NCI-H1417 (cell line): Measurements from ENCODE around the gene SLC44A3.

Experiments used
- DNase-seq, 3 experiments: peaks; one replicate each; lab custom pipeline; 2025; lab: John Stamatoyannopoulos, UW

SLC44A3 gene

DNA sequence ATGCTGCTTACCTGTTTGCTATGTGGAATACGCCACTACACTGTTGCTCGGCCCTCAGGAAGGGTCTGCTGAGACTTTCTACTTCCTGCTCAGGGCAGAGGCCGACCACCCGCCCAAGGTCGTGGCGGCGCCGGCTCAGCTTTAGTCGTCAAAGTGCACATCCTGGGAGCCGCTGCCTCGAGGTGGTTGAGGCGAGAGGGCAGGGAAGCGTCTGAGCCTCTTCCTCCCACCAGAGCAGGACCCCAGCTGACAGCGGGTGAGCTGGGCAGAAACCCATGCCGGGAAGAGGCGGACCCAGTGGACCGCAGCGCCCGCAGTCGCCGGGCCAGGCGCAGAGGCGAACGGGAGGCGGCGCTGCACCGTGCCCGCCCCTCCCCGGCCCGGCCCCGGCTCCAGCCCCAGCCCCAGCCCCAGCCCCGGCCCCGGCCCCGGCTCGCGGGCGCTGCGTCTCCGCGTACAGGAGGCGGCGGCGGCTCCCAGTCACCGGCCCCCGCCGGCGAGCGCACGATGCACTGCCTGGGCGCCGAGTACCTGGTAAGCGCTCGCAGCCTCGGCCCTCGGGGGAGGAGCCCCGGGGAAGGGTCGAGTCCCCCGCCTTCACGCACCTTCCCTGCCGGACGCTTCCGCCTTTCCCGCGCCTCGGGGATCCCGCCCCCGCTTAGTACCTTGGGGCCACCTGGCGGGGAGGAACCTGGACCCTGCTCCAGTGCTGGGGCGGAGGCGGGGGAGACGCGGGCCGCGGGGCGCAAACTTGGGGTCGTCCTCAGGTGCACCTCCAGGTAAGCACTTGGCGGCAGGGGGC, at the start of gene SLC44A3:
Gene SLC44A3, plus strand, starts transcription at position 413 of the 802 bp plus-strand sequence. Its CDS starts 95 bp downstream, at position 508.
- peak; percentile 47 to 68 (median 68) for DNase-seq

DNA sequence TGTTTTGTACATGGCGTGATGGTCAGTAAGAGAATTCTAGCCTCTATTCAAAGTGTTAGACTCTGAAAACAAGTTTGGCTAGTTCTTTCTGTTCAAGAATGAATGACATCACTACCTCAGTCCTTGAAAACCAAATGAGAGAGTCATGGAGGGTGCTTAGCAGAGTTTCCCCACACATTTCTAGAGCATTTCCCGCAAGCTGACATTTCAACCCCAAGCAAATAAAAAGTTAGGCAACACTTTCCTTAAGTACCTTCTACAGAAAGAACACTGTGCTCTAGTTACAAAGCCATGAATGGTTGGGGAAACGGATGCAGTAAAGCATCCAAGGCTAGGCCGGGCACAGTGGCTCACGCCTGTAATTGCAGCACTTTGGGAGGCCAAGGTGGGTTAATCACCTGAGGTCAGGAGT, 47.9 kb upstream of the SLC44A3 start:
- DNase-seq = no peak

GRCh38 chr1:94772845-94773244, 47.3 kb upstream of the SLC44A3 start:
- no peak for DNase-seq

GRCh38 chr1:94773296-94773809, 46.8 kb upstream of the SLC44A3 start:
- no peak for DNase-seq

GRCh38 chr1:94773931-94774422, 46.2 kb upstream of the SLC44A3 start:
- DNase-seq = no peak

DNA sequence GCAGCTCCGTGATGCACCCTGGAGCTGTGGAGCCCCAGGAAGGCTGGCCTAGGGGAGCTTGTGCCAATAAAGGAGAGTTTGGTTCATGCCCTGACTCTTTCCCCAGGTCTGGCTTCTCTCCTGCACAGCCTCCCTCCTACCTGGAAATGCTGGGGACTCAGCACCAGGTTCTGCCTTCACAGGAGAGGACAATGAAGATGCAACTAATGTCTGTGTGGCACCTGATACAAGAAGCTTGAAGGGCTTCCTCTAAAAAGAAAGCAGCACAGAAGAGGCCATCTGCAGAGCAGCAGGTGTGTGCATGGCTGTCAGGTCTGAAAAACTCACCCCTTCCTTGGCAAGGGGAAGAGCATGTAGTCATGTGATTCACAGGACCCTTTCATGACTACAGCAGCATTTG, 43.7 kb upstream of the SLC44A3 start:
- DNase-seq = no peak

DNA sequence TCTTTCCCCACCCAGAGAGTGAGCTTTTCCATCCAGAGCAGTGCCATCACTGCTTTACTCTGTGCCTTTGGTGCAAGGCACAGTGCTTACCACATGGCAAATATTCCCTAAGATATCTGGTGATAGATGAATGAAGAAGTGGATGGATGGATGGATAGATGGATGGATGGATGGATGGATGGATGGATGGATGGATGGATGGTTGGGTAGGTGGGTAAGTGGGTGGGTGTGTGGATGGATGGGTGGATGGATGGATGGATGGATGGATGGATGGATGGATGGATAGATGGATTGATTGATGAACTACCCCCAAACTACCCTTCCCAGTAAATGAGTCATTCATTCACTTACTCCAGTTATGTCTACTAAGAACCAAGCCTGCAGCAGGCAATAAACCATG, 42.9 kb upstream of the SLC44A3 start:
- DNase-seq = no peak

GRCh38 chr1:94778808-94779207, 41.3 kb upstream of the SLC44A3 start:
- DNase-seq = no peak

DNA sequence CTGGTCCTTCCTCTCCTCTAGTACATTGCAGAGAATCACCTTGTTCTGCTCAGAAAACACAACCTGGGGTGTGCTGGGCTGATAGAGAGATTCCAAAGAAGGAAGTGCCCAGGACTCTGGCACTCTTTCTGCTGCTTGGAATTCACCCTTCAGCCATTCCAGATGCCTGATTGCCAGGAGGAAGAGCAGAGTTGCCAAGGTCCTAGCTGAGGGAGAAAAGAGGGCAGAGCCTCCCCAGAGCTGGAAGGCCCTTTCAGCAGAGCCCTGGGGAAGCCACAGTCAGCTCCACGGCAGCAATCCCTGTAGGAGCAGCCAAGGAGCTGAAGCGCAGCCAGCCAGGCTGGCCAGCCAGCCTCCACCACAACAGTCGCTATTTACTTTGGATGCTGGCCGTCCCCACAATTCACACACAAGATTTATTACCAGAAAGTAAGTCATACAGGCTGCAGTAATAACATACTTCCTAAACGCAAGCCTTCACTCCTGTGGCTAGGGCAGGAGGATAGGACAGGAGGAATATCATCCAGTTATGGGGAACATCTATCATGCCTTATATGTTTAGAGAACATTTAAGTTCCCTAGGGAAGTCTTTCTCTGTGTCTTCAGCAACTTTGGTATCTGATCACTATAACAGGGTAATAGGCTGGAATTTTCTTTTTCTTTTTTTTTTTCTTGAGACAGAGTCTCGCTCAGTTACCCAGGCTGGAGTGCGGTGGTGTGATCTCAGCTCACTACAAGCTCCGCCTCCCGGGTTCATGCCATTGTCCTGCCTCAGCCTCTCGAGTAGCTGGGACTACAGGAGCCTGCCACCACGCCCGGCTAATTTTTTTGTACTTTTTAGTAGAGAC, 36.6 kb upstream of the SLC44A3 start:
- DNase-seq = peak in 1 of 3 experiments; percentile 29

- DNase-seq = no peak
Observed at GRCh38 chr1:94784190-94784515, 36.0 kb upstream of the SLC44A3 start.

- no peak for DNase-seq
Observed at GRCh38 chr1:94787691-94788090, 32.5 kb upstream of the SLC44A3 start.

- no peak for DNase-seq
Observed at GRCh38 chr1:94790246-94790645, 29.9 kb upstream of the SLC44A3 start.

GRCh38 chr1:94790670-94791069, 29.5 kb upstream of the SLC44A3 start:
- no peak for DNase-seq

GRCh38 chr1:94792473-94793295, 27.5 kb upstream of the SLC44A3 start:
- no peak for DNase-seq

DNA sequence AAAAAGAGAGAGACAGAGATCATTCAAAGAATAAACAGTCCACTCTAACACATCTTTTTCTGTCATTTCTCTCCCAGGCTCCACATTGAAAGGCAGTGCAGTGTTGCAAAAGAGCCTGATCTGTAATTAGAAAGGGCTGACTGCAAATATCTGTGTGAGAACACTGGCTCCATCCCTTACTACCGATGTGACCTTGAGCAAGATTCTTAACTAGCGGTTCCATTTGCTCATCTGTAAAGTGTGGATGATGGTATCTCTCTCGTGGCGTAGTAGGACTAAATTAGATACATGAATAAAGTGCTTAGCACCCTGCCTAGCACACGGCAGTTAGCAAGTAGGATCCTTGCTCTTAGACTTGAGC, 26.9 kb upstream of the SLC44A3 start:
- DNase-seq = peak in 1 of 3 experiments; percentile 6

- no peak for DNase-seq
Observed at GRCh38 chr1:94795434-94795833, 24.7 kb upstream of the SLC44A3 start.

DNA sequence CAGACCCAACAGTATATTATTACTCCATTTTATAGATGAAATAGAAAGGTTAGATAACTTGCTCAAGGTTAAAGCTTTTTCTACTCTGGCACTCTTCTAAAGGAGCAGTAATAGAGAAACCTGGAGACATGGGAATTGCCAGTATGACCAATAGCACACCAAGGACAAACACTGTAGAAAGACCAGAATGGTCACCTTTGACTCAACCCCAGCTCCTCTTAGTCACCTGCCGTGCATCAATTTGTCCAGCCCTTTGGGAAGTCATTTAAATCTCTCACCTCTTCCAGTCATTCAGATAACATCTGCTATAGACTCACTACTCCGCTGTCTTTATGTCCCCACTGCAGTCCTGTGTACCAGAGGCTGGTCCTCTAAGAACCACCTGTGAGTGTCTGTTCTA, 23.9 kb upstream of the SLC44A3 start:
- DNase-seq = no peak

GRCh38 chr1:94797291-94797690, 22.9 kb upstream of the SLC44A3 start:
- no peak for DNase-seq

- DNase-seq = peak in 2 of 3 experiments; percentile 17 to 57
Observed at GRCh38 chr1:94798054-94798453, 22.1 kb upstream of the SLC44A3 start.

GRCh38 chr1:94798462-94798861, 21.7 kb upstream of the SLC44A3 start:
- no peak for DNase-seq

DNA sequence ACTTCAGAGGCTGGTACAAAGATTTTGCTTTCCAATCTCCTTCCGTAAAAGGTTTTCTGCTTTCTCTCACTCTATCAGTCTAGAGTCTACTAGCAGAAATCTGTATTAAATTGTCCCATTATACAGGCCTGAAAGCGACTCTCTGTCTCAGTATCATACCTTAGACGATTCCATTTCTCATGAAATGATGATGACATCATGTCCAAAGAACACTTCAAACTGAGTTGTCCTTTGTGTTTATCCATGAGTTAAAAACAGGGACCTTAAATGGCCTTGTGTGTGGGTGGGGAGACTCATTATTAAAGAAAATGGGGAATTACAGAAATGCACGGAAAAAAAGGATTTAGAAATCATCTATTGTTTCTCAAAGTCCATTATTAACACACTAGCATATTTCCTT, 21.0 kb upstream of the SLC44A3 start:
- no peak for DNase-seq
